Measurements from ENCODE around the gene DAPK2.

The DAPK2 gene

DNA sequence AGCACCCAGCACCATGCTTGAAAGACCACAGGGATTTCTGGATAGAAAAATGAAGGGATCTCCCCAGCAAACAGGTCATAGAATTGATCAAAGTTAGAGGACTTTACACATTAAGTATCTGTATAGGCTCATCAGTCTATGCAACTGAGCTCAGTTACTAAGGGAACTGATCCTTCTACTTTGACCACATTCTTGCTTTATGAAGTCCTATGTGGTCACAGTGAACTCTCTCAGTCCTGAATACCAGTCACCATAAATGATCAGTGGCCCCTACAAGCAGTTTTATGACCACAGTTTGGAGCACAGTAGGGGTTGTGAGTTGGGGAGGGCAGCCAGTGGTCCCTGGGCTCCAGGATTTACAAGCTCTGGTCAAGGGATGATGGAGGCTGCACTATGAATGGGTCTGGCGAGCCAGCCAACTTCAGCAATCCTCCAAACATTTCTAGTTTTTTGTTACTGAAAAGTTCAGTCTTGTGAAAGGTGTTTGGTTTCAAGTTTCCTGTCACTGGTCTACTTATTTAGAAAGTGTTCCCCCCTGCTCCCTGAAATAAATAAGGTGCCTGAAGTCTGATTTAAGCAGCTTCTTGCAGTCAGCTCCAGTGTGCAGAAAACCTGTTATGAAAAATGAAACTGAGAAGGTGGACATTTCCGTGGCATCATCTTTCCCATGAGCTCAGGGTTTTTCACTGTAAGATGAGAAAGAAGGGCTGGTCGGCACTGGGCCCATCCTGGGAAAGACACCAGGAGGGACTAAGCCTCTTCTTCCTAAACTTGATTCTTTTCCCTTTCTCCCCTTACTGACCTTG, 75.5 kb downstream of the DAPK2 start:
- TF ChIP-seq GATA3 (IDR thresholded peaks at IDR 0.05; ENCODE audit: low read depth, low read length), result no peak
- TF ChIP-seq GATA2 (IDR thresholded peaks at IDR 0.05; ENCODE audit: low read depth, low read length), result no peak

DNA sequence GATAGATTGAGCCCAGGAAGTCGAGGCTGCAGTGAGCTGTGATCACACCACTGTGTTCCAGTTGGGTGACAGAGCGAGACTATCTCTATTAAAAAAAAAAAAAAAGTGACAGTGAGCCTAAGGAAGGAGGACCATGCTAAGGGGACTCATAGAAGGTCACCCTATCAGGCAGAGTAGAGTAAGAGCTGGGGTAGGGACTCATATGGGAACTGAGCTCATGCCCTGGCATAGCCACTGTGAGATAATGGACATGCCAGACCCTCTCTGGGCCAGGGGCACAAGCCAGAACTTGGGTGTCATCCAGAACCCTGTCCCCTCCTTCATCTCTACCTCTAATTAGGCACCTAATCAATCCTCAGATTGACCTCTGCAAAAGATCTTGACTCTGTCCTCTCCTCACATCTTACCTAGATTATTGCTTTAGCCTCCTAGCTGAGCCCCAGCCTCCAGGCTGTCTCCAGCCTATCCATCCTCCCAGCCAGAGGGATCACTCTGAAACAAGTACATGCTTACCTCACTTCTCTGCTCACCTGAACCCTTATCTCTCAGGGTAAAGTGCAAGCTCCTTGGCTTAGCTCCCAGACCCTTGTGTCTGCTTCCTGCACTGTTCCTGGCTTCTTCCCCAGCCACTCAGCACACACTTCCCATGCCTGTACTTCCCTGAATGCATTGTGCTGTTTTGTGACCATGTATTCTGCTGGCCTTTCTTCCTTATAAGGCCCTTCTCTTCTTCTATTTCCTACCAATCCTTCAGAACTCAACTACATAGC, 76.4 kb downstream of the DAPK2 start:
- no peak for TF ChIP-seq GATA3 (IDR thresholded peaks at IDR 0.05; ENCODE audit: low read depth, low read length)
- no peak for TF ChIP-seq GATA2 (IDR thresholded peaks at IDR 0.05; ENCODE audit: low read depth, low read length)

DNA sequence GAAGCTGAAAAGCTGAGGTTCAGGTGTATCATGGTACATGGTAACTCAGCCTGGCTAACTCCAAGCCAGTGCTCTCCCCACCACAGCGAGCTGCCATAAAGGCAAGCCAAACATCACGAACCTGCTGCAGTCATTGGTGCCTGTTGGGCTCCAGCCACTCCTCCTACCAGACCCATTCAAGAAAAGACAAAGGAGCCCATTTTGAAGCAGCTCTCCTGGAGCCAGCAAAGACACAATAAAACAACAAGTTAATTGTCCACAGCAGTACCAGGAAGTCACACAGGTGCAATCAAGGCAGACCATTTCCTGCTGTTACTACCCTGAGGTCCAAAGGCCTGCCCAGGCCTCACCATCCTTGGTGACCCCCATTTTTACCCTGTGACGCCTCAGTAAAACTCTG, 77.6 kb downstream of the DAPK2 start:
- TF ChIP-seq GATA3 (IDR thresholded peaks at IDR 0.05; ENCODE audit: low read depth, low read length), result no peak
- no peak for TF ChIP-seq GATA2 (IDR thresholded peaks at IDR 0.05; ENCODE audit: low read depth, low read length)

DNA sequence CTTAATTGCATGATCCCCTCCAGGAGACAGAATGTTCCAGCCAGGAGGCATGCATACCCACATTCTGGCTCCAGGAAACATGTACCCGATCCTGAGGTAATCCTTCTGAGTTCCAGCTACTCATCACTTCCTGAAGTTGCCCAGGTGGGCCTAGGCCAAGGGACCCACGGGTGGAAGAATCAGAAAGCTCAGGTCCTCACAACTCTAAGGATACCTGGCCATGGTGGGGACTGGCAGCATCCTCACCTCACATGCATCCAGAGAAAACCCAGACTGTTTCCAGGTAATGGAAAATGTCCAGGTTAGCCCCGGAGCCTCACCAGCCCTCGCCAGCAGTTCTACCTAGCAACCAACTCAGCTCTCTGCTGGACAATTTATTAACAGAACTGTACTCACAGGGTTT, 78.2 kb downstream of the DAPK2 start:
- TF ChIP-seq GATA2 (IDR thresholded peaks at IDR 0.05; ENCODE audit: low read depth, low read length), result no peak
- TF ChIP-seq GATA3 (IDR thresholded peaks at IDR 0.05; ENCODE audit: low read depth, low read length), result no peak

DNA sequence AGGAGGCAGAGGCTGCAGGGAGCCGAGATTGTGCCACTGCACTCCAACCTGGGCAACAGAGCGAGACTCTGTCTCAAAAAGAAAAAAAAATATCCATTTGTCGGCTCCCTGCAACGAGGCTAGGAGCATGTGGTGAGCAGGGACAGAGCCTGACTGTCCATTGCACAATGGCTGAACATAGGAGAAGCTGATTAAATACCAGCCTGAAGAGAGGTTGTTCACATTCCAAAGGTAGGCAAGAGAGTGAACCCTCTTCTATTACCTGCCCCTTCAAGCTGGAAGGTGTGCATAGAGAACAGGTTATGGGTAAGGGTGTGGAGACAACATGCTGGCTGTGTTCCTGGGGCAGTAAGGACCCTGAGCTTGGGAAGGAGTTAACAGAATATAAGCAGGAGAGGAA, 78.7 kb downstream of the DAPK2 start:
- TF ChIP-seq GATA3 (IDR thresholded peaks at IDR 0.05; ENCODE audit: low read depth, low read length) (no peak), GATA2 (IDR thresholded peaks at IDR 0.05; ENCODE audit: low read depth, low read length) (no peak)

DNA sequence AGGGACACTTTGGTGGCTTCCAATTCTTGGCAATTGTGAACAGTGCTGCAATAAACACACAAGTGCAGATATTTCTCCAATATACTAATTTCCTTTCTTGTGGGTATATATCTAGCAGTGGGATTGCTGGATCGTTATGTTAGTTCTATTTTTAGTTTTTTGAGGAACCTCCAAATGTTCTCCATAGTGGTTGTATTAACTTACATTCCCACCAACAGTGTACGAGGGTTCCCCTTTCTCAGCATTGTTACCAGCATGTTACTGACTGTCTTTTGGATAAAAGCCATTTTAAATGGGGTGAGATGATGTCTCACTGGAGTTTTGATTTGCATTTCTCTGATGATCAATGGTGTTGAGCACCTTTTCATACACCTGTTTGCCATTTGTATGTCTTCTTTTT, 92.8 kb downstream of the DAPK2 start:
- TF ChIP-seq GATA3 (IDR thresholded peaks at IDR 0.05; ENCODE audit: low read depth, low read length), result no peak
- TF ChIP-seq GATA2 (IDR thresholded peaks at IDR 0.05; ENCODE audit: low read depth, low read length), result no peak

DNA sequence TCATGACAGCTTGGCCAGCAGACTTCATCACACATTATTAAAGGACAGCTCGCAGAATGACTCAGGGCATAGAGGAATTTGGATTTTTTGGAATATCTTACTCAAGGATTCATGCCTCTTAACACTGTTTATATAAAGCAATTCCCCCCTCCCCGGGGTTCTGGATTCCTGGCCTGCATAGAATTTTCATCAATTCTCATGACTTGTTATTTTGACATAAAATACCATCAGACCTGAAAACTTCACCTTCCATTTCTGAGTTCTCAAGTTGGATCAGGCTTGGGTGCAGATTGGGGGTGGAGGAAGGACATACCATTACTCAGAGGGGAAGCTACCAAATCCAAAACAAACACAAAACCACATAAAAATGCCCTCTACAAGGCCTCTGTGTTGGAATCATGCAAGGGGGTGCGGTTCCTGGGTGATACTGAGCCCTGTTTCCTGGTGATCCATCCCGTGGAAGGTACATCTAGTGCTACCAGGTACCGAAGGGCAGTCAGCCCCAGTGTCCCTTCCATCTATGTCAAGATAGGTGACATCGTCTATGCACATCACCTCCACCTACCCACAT, 95.3 kb downstream of the DAPK2 start:
- no peak for TF ChIP-seq GATA2 (IDR thresholded peaks at IDR 0.05; ENCODE audit: low read depth, low read length)

DNA sequence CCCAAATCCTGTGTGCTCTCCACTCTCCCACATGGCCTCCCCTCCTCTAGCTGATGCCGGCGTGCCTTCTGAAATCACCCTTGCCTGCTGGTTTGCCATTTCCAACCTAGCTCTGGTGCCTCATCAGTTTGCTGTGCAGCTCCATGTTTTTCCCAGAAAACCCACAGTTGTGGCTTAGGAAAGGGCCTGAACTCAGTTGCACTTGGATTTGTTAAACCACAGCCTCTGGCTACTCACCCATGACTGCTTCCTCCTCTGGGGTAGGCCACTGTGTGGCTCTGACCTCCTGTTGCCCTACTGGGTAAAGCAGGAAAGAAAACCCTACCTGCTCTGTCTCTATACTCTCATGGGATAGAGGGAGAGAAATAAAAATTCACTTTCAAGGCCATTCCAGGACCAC, 97.3 kb downstream of the DAPK2 start:
- TF ChIP-seq GATA3 (IDR thresholded peaks at IDR 0.05; ENCODE audit: low read depth, low read length) (no peak), GATA2 (IDR thresholded peaks at IDR 0.05; ENCODE audit: low read depth, low read length) (no peak)

DNA sequence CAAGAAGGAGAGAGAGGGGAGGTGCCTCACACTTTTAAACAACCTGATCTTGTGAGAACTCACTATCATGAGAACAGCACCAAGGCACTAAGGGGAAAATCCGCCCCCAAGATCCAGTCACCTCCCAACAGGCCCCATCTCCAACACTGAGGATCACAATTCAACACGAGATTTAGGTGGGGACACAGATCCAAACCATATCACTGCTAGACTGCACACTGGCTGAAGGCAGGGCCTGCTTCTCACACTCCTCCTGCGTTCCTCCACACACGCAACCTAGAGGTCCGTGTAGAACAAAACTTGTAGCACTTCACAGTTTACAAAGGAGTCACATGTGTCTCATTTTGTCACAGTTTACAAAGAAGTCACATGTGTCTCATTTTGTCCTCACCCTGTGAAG, 97.8 kb downstream of the DAPK2 start:
- TF ChIP-seq GATA3 (IDR thresholded peaks at IDR 0.05; ENCODE audit: low read depth, low read length) (no peak), GATA2 (IDR thresholded peaks at IDR 0.05; ENCODE audit: low read depth, low read length) (no peak)

DNA sequence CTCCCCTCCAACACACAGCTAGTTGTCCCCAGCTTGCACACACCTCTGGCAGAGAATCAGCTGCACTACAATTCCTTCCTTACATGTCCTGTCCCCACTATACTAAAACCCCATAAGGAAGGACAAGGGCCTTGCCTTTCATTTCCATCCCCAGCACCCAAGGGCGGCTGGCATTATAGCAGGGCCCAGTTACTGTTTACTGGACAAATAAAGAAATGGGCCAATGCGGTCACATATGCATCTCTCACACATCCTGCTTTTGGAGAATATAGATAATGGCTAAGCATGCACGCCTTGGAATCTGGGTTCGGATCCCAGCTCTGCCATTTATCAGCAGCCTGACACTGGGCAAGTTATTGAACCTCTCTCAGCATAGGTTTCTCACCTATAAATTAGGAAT, 99.1 kb downstream of the DAPK2 start:
- TF ChIP-seq GATA3 (IDR thresholded peaks at IDR 0.05; ENCODE audit: low read depth, low read length) (no peak), GATA2 (IDR thresholded peaks at IDR 0.05; ENCODE audit: low read depth, low read length) (no peak)

DNA sequence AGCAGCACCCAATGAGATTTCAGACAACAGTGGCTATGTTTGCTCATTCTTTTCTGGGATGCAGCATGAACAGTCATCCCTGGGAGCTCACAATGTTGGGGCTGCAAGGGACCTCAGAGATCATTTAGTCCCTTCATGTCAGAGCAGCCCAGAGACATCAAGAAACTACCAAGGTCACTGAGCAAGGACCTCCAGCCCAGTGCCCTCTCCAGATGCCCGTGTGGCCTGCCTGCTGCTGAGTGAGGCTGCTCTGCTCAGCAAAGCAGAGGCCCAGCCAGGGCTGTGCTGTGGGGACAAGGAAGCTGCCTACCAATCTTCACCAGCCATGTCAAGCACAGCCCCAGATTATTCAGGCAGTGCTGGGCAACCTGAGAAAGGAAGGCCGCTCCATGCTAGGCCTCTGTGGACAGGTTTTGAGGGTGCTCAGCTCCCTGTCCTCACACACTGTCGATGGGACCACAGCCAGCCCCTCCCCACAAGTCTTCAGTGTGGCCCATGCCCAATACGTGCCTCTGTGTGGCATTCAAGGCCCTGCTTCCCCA, 99.7 kb downstream of the DAPK2 start:
- no peak for TF ChIP-seq GATA2 (IDR thresholded peaks at IDR 0.05; ENCODE audit: low read depth, low read length)
- no peak for TF ChIP-seq GATA3 (IDR thresholded peaks at IDR 0.05; ENCODE audit: low read depth, low read length)

DNA sequence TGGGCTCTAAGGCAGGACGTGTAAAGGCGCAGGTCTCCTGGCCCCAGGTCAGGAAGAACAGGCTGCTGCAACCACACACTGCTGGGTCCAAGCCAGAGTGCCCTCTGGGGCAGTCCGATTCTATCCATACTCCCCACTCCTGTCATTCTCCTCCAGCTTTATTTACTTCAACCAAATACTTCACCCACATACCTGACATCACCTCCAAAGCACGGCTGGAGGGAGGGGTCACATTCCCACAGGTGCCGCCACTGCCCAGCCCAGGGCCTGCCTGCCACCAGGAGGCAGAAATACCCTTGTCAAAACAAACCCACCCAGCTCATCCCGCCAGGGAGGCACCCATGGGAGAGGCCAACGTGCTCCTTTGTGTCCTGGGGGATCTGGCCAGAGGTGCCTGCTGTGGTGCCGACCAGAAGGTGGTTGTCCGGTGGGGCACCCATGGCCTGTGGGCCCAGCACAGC, 100.4 kb downstream of the DAPK2 start:
- no peak for TF ChIP-seq GATA2 (IDR thresholded peaks at IDR 0.05; ENCODE audit: low read depth, low read length)
- no peak for TF ChIP-seq GATA3 (IDR thresholded peaks at IDR 0.05; ENCODE audit: low read depth, low read length)

DNA sequence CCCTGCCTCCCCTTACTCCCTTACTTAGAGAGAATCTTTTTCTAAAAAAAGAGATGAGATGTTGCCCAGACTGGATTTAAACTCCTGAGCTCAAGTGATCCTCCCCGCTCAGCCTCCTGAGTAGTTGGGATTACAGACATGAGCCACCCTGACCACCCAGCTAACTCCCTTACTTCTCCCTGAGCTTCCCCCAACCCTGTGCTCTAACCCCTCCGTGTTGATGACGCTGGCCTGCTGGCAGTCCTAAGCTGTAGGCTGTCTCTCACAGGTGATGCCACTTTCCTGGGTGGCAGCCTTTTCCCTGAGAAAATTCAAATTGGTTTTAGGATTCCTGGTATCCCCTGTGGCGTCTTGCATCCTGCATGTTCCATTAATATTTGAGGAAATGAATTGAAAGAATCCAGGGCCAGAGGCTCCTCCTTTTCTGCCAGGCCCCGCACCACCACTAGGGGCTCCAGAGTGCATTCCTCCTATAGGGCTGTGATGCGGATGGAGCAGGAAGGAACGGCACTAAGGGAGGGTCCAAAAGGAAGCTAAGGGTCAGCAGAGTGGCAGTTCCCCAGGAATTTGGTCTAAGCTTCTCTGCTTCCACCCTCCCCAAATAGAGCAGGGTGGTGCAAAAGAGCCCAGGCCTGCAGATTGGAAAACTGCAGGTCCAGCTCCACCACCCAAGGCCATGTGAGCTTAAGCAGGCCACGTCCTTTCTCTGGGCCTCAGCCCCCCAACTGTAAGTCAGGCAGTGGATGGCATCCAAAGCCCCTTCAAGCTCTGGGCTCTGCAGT, 101.1 kb downstream of the DAPK2 start:
- TF ChIP-seq GATA3 (IDR thresholded peaks at IDR 0.05; ENCODE audit: low read depth, low read length) (no peak), GATA2 (IDR thresholded peaks at IDR 0.05; ENCODE audit: low read depth, low read length) (no peak)

DNA sequence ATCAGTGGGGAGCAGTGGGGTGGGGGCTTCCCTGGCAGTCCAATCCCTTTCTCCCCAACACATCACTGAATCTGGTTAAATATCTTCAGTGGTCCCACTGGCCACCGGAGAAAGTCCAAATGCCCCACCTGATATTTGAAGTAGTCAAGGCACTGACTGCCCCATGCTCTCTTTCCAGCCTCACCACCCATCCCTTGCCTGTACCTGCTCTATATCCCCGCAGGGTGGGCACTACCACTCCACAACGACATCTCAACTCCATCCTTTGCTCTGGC, 101.7 kb downstream of the DAPK2 start:
- TF ChIP-seq GATA3 (IDR thresholded peaks at IDR 0.05; ENCODE audit: low read depth, low read length) (no peak), GATA2 (IDR thresholded peaks at IDR 0.05; ENCODE audit: low read depth, low read length) (no peak)

All from SH-SY5Y (cell line).